Gastroesophageal sphincter (tissue), 4 donors: ENCODE data around the gene IST1. TPM values are rescaled to one million over a fixed set of nuclear protein-coding genes. Genes with fewer than 3 reads are reported as not detected.

Source experiments
- ATAC-seq: fragments of 150-250 bp; one replicate; pipeline ENCODE4 v1.9.1; 2016; ENCODE audit warnings: mild to moderate bottlenecking, moderate library complexity
- H3K27ac ChIP-seq, 4 donors: fragments of 200-600 bp; sonication (generic) in 3 of 4; 1 replicate in 3 of 4; 2 replicates in 1 of 4; pipeline ENCODE4 v1.5.1; 2016 to 2019
- H3K27me3 ChIP-seq: fragments of 200-600 bp; sonication (generic); one replicate; pipeline ENCODE4 v1.5.1; 2019
- H3K36me3 ChIP-seq, 2 donors: fragments of 200-600 bp; sonication (generic); one replicate each; pipeline ENCODE4 v1.5.1; 2019; ENCODE audit warnings: control low read depth in 1 of 2
- H3K4me1 ChIP-seq, 3 donors: fragments of 200-600 bp; sonication (generic); 1 replicate in 2 of 3; 2 replicates in 1 of 3; pipeline ENCODE4 v1.5.1; 2016 to 2019; ENCODE audit warnings: control low read depth in 2 of 3
- H3K4me3 ChIP-seq, 2 donors: fragments of 200-600 bp; sonication (generic); one replicate each; pipeline ENCODE4 v1.5.1; 2019; ENCODE audit warnings: mild to moderate bottlenecking in 1 of 2, moderate library complexity in 1 of 2
- H3K9me3 ChIP-seq, 3 donors: fragments of 200-600 bp; sonication (generic); one replicate each; pipeline ENCODE4 v1.5.1; 2017 to 2019; ENCODE audit warnings: control low read depth in 2 of 3
- EP300 ChIP-seq: sonication (generic); formaldehyde crosslinking; IDR thresholded peaks from one replicate; pipeline ENCODE4 v1.6.1; 2017; ENCODE audit warnings: antibody characterized with exemption, mild to moderate bottlenecking
- POLR2A ChIP-seq, 2 donors: fragments of 450-650 bp; IDR thresholded peaks; one replicate each; pipeline ENCODE4 v1.6.1; 2017; ENCODE audit warnings: antibody characterized with exemption in 2 of 2, mild to moderate bottlenecking in 2 of 2, moderate library complexity in 1 of 2
- POLR2AphosphoS5 ChIP-seq: sonication (generic); formaldehyde crosslinking; IDR thresholded peaks from one replicate; pipeline ENCODE4 v1.6.1; 2017; ENCODE audit warnings: antibody characterized with exemption
- WGBS, 2 donors: methylation state at CpG; one replicate each; pipeline ENCODE4 v1.1.5; 2018; ENCODE audit warnings: low coverage in 1 of 2; 5-methylcytosine and 5-hydroxymethylcytosine counted together
- total RNA-seq, 4 donors: library from RNA; depleted of rRNA; stranded (reverse); fragments of >200 nt; gene quantifications; one replicate each; pipeline ENCODE4 v1.1.0, GENCODE V29; 2016
- TF ChIP-seq, protein P1 (sequence below), 4 experiments: fragments of 200-600 bp in 2 of 4; fragments of 450-650 bp in 2 of 4; sonication (generic) in 1 of 4; IDR thresholded peaks; one replicate each; pipeline ENCODE4 v1.5.1; 2017 to 2019; ENCODE audit warnings: antibody characterized with exemption in 4 of 4, mild to moderate bottlenecking in 2 of 4, moderate library complexity in 2 of 4

The IST1 gene
- total RNA-seq, 4 donors from 2014 or later = 156 to 202 (median 189) TPM

DNA sequence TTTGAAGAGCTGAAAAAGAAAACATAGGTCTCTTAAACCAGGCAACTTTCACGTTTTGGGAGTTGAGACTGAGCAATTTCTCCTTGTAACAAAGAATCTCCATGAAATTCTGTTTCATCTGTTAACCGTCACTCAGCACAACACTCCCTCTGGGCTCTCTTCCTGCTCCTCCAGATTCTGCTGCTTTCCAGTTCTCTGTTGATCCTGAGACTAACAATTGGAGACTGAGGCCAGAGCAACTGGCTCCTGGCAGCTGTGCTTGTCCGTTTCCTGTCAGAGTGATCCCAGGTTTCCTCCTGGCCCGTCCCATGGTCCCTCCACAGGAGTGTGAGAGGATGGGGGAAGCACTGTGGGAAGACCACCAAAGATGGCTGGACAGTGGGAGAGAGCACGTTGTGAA lies 32.5 kb downstream of the IST1 start:
- peak; percentile 38 for ATAC-seq
- H3K4me1 ChIP-seq = peaks cover 25 to 66% (median 26%) of the 10 kb centered on the region in 3 donors
- H3K27me3 ChIP-seq = no peaks in the 10 kb centered on the region
- H3K9me3 ChIP-seq = no peaks in the 10 kb centered on the region
- WGBS, 2 donors = 0 to 33% methylated on average over 1 to 3 of the region's 5 CpGs
- H3K27ac ChIP-seq = peak overlapping the region; percentile 15 to 88 (median 84)
- H3K4me3 ChIP-seq = no peak overlapping the region
- peaks cover 0 to 61% of the 10 kb centered on the region in 2 donors for H3K36me3 ChIP-seq
- no peak for TF ChIP-seq POLR2A (IDR thresholded peaks at IDR 0.05)
- no peak for TF ChIP-seq EP300
- no peak for TF ChIP-seq POLR2AphosphoS5
- TF ChIP-seq, protein P1, sequence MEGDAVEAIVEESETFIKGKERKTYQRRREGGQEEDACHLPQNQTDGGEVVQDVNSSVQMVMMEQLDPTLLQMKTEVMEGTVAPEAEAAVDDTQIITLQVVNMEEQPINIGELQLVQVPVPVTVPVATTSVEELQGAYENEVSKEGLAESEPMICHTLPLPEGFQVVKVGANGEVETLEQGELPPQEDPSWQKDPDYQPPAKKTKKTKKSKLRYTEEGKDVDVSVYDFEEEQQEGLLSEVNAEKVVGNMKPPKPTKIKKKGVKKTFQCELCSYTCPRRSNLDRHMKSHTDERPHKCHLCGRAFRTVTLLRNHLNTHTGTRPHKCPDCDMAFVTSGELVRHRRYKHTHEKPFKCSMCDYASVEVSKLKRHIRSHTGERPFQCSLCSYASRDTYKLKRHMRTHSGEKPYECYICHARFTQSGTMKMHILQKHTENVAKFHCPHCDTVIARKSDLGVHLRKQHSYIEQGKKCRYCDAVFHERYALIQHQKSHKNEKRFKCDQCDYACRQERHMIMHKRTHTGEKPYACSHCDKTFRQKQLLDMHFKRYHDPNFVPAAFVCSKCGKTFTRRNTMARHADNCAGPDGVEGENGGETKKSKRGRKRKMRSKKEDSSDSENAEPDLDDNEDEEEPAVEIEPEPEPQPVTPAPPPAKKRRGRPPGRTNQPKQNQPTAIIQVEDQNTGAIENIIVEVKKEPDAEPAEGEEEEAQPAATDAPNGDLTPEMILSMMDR (IDR thresholded peaks at IDR 0.05) = no peak

DNA sequence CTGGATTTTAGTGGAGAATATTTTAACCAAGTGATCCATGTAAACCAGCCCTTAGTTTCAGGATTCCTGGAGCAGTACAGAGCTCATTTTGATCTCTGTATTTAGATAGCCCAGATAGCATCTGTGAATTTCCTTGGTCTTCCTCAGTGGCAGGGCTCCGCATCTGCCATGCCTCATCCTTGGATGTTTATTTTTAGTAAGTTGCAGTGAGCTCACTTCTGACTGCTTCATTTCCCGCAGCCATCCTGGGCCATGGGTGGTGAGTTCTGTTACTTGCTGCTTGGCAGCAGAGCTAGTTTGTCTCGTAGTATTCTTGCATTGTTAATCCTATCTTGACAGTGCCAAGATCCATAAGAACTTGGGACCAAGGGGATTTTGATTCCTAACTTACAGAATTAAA lies 33.7 kb downstream of the IST1 start:
- Histone ChIP-seq H3K4me3 (no peak overlapping the region), H3K4me1 (peaks cover 25 to 75% (median 26%) of the 10 kb centered on the region in 3 donors), H3K27me3 (no peaks in the 10 kb centered on the region), H3K36me3 (peaks cover 0 to 51% of the 10 kb centered on the region in 2 donors), H3K27ac (peak overlapping the region; percentile 15 to 88 (median 84)), H3K9me3 (no peaks in the 10 kb centered on the region)
- 13 to 17% methylated on average over 3 of the region's 3 CpGs for WGBS, 2 donors
- ATAC-seq = peak; percentile 63
- no peak for TF ChIP-seq EP300
- peak; percentile 77 for TF ChIP-seq POLR2AphosphoS5

DNA sequence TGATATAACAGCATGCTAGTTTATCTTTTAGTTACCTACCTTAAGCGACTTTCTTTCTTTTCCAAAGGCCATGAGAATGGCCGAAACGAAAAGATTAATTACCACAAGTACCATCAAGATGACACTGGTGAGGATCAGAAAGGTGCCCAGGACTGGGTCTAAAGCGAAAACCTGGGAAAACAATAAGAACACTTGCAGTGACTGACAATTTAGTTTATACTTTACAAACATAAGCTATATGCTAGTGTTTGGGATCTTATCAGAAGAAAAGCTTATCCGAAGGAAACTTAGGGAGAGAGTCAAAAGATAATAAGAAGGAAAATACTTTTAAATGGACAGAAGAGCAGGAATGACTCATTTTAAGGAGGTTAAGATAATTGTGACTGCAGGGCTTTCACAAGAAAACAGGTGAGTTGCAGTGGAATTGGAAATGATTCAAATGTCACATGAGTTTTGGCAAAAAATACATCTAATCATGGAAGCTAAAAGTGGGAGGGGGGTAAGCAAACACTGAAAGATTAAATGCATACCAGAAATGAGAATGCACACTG lies 34.8 kb downstream of the IST1 start:
- H3K27ac ChIP-seq = peak overlapping the region in 3 of 4 donors; percentile 84 to 88 (median 85)
- WGBS, 2 donors = 58 to 67% methylated on average over 5 of the region's 5 CpGs
- H3K9me3 ChIP-seq = no peaks in the 10 kb centered on the region
- peaks cover 0 to 51% of the 10 kb centered on the region in 2 donors for H3K36me3 ChIP-seq
- H3K27me3 ChIP-seq = no peaks in the 10 kb centered on the region
- no peak for ATAC-seq
- H3K4me3 ChIP-seq = no peak overlapping the region
- TF ChIP-seq POLR2A (IDR thresholded peaks at IDR 0.05) (no peak), POLR2AphosphoS5 (no peak), EP300 (no peak)
- TF ChIP-seq, protein P1 (IDR thresholded peaks at IDR 0.05) = no peak
- H3K4me1 ChIP-seq = peaks cover 25 to 78% (median 26%) of the 10 kb centered on the region in 3 donors

DNA sequence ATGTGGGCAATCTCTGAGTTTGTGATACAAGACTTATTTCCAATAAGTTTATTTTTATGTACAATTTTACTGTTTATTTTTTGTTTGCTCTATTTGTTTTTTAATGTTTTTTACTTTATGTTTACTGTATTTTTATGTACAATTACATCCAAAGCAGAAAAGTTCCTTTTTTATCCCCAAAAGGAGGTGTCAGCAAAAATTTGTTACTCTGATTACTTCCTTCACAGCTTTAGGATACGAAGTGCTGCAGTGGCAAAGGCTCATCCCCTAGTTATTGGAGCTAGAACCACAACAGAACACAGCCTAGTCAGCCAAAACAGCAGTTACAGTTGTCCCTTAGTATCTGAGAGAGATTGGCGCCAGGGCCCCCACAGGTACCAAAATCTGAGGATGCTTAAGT lies 35.7 kb downstream of the IST1 start:
- WGBS, 2 donors = 82 to 94% methylated on average over 2 of the region's 2 CpGs
- H3K9me3 ChIP-seq = no peaks in the 10 kb centered on the region
- peak overlapping the region in 1 of 4 donors; percentile 85 for H3K27ac ChIP-seq
- H3K4me3 ChIP-seq = no peak overlapping the region
- peaks cover 25 to 75% (median 26%) of the 10 kb centered on the region in 3 donors for H3K4me1 ChIP-seq
- no peak for ATAC-seq
- peaks cover 0 to 48% of the 10 kb centered on the region in 2 donors for H3K36me3 ChIP-seq
- no peaks in the 10 kb centered on the region for H3K27me3 ChIP-seq
- TF ChIP-seq, protein P1 (IDR thresholded peaks at IDR 0.05) = no peak
- TF ChIP-seq EP300 = no peak
- TF ChIP-seq POLR2AphosphoS5 = no peak
- no peak for TF ChIP-seq POLR2A (IDR thresholded peaks at IDR 0.05)

DNA sequence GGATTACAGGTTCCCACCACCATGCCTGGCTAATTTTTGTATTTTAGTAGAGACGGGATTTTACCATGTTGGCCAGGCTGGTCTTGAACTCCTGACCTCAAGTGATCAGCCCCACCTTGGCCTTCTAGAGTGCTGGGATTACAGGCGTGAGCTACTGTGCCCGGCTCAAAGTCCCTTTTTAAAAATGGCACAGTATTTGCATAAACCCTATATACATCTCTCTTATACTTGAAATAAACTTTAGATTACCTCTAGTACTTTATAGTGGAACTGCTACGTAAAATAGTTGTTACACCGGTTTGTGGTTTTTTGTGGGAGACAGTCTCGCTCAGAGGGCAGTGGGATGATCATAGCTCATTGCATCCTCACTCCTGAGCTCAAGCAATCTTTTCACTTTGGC lies 36.3 kb downstream of the IST1 start:
- Histone ChIP-seq H3K27me3 (no peaks in the 10 kb centered on the region), H3K9me3 (no peaks in the 10 kb centered on the region), H3K36me3 (peaks cover 0 to 42% of the 10 kb centered on the region in 2 donors), H3K4me3 (no peak overlapping the region), H3K27ac (no peak overlapping the region), H3K4me1 (peaks cover 24 to 69% (median 25%) of the 10 kb centered on the region in 3 donors)
- TF ChIP-seq EP300 = no peak
- WGBS, 2 donors = 80 to 97% methylated on average over 5 to 6 of the region's 6 CpGs
- ATAC-seq = no peak

DNA sequence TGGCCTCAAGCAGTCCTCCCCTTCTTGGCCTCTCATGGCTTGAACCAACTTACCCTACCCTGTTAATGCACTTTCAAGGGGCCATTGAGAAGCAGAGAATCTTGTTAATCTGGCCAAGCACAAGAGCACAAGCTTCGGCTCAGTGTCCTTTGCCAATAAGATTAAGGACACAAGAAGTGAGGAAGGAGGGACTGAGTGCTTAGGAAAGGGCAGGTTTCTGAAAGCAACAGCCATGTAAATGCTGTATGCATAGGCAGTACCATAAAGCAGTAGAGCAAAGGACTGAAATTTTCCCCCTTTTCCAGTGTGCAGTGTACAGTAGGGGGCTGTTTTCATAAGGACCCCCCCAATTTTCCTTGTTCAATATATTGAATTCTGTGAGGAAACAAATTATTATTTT lies 37.7 kb downstream of the IST1 start:
- H3K4me3 ChIP-seq = no peak overlapping the region
- H3K36me3 ChIP-seq = peaks cover 0 to 37% of the 10 kb centered on the region in 2 donors
- peaks cover 9 to 54% (median 17%) of the 10 kb centered on the region in 3 donors for H3K4me1 ChIP-seq
- no peaks in the 10 kb centered on the region for H3K27me3 ChIP-seq
- no peak for ATAC-seq
- no peaks in the 10 kb centered on the region for H3K9me3 ChIP-seq
- no peak overlapping the region for H3K27ac ChIP-seq
- WGBS, 2 donors = 50% methylated on average over 1 of the region's 1 CpG; no CpG with 5 or more reads in 1 of the 2 donors
- TF ChIP-seq POLR2A (IDR thresholded peaks at IDR 0.05) = no peak
